ENCODE results near the gene COQ9.

COQ9 gene

DNA sequence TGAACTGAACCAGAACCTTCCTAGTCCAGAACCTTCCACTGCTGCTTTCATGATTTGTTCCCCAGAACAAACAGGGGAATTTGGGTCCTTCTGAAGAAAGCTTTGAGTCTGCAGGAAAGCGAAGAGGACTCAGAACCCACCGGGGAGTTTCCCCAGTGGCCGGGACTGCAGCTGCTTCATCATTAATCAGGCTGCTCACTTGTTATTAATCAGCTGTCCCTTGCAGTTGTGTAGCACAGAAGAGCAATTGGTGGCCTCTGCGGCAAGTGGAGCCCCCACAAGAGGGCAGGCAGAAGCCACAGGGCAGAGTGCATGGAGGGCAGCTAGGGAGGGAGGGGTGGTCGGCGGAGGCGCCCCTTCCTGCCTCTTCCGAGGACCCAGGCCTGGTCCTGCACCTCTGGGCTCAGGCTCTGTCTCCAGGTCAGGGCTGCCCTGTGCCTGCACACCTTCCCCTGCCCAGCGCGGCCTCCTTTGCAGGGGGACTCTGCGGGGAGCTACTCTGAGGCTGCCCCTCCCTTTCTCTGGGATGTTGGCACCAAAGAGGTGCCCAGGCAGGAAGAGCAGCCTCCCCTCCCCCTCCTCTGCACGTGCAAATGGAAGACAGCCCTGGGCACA is 35.8 kb upstream of the COQ9 start:
- no peak for TF ChIP-seq EZH2phosphoT487 (IDR thresholded peaks at IDR 0.05; ENCODE audit: borderline replicate concordance)
- TF ChIP-seq, protein P1, sequence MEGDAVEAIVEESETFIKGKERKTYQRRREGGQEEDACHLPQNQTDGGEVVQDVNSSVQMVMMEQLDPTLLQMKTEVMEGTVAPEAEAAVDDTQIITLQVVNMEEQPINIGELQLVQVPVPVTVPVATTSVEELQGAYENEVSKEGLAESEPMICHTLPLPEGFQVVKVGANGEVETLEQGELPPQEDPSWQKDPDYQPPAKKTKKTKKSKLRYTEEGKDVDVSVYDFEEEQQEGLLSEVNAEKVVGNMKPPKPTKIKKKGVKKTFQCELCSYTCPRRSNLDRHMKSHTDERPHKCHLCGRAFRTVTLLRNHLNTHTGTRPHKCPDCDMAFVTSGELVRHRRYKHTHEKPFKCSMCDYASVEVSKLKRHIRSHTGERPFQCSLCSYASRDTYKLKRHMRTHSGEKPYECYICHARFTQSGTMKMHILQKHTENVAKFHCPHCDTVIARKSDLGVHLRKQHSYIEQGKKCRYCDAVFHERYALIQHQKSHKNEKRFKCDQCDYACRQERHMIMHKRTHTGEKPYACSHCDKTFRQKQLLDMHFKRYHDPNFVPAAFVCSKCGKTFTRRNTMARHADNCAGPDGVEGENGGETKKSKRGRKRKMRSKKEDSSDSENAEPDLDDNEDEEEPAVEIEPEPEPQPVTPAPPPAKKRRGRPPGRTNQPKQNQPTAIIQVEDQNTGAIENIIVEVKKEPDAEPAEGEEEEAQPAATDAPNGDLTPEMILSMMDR (conservative IDR thresholded peaks at IDR 0.05; ENCODE audit: low read length) = no peak
- Histone ChIP-seq H3K27me3 (ENCODE audit: insufficient read depth, low read length, poor library complexity, severe bottlenecking) (no peaks in the 10 kb centered on the region), H2AFZ (ENCODE audit: low read length) (no peak overlapping the region), H4K20me1 (ENCODE audit: insufficient read depth, low read length, poor library complexity, severe bottlenecking) (no peaks in the 10 kb centered on the region), H3K9me3 (ENCODE audit: insufficient read depth, low read depth, low read length) (no peaks in the 10 kb centered on the region), H3K4me1 (ENCODE audit: insufficient read depth, low read length, poor library complexity, severe bottlenecking) (peaks cover 6% of the 10 kb centered on the region), H3K9ac (ENCODE audit: low read depth, low read length, poor library complexity, severe bottlenecking) (no peak overlapping the region), H3K4me3 (ENCODE audit: low read length, poor library complexity, severe bottlenecking) (no peak overlapping the region), H3K79me2 (ENCODE audit: insufficient read depth, low read length) (no peaks in the 10 kb centered on the region), H3K36me3 (ENCODE audit: insufficient read depth, low read length) (no peaks in the 10 kb centered on the region), H3K9me2 (replicated peaks; ENCODE audit: low read depth, low read length) (no peaks in the 10 kb centered on the region), H3K4me2 (ENCODE audit: low read depth, low read length, poor library complexity, severe bottlenecking) (no peak overlapping the region), H3F3A (ENCODE audit: low read depth) (no peaks in the 10 kb centered on the region)

GRCh38 chr16:57412584-57412983 is 34.7 kb upstream of the COQ9 start:
- Histone ChIP-seq H3K79me2 (ENCODE audit: insufficient read depth, low read length) (no peaks in the 10 kb centered on the region), H3K27me3 (ENCODE audit: insufficient read depth, low read length, poor library complexity, severe bottlenecking) (no peaks in the 10 kb centered on the region), H3K4me3 (ENCODE audit: low read length, poor library complexity, severe bottlenecking) (no peak overlapping the region), H3K4me2 (ENCODE audit: low read depth, low read length, poor library complexity, severe bottlenecking) (no peak overlapping the region), H3K9me2 (replicated peaks; ENCODE audit: low read depth, low read length) (no peaks in the 10 kb centered on the region), H3F3A (ENCODE audit: low read depth) (no peaks in the 10 kb centered on the region), H3K4me1 (ENCODE audit: insufficient read depth, low read length, poor library complexity, severe bottlenecking) (peaks cover 10% of the 10 kb centered on the region), H3K36me3 (ENCODE audit: insufficient read depth, low read length) (no peaks in the 10 kb centered on the region), H2AFZ (ENCODE audit: low read length) (no peak overlapping the region), H4K20me1 (ENCODE audit: insufficient read depth, low read length, poor library complexity, severe bottlenecking) (no peaks in the 10 kb centered on the region), H3K9ac (ENCODE audit: low read depth, low read length, poor library complexity, severe bottlenecking) (no peak overlapping the region), H3K9me3 (ENCODE audit: insufficient read depth, low read depth, low read length) (no peaks in the 10 kb centered on the region)
- TF ChIP-seq, protein P1 (conservative IDR thresholded peaks at IDR 0.05; ENCODE audit: low read length) = no peak
- TF ChIP-seq EZH2phosphoT487 (IDR thresholded peaks at IDR 0.05; ENCODE audit: borderline replicate concordance) = no peak

DNA sequence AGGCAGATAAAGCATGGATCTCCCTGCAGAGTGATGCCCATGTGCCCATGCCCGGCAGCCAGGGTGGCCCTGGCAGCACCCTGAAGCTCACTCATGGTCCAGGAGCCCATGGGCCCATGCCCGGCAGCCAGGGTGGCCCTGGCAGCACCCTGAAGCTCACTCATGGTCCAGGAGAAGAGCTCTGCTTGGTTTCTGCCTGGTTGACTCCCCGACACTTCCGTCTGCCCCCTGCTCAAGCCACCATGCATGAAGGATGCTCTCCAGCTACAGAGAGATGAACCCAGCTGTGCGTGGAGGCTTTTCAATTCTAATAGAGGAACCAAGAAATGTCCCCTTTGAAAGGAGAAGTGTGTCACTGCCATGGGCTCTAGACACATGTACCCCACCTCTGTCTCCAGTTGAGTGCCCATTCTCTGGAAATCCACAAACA is 34.0 kb upstream of the COQ9 start:
- Histone ChIP-seq H3K27me3 (ENCODE audit: insufficient read depth, low read length, poor library complexity, severe bottlenecking) (no peaks in the 10 kb centered on the region), H3K9ac (ENCODE audit: low read depth, low read length, poor library complexity, severe bottlenecking) (no peak overlapping the region), H3K36me3 (ENCODE audit: insufficient read depth, low read length) (no peaks in the 10 kb centered on the region), H4K20me1 (ENCODE audit: insufficient read depth, low read length, poor library complexity, severe bottlenecking) (no peaks in the 10 kb centered on the region), H3K4me1 (ENCODE audit: insufficient read depth, low read length, poor library complexity, severe bottlenecking) (peaks cover 10% of the 10 kb centered on the region), H3K9me3 (ENCODE audit: insufficient read depth, low read depth, low read length) (no peaks in the 10 kb centered on the region), H2AFZ (ENCODE audit: low read length) (no peak overlapping the region), H3K4me3 (ENCODE audit: low read length, poor library complexity, severe bottlenecking) (no peak overlapping the region), H3K79me2 (ENCODE audit: insufficient read depth, low read length) (no peaks in the 10 kb centered on the region), H3K9me2 (replicated peaks; ENCODE audit: low read depth, low read length) (no peaks in the 10 kb centered on the region), H3F3A (ENCODE audit: low read depth) (no peaks in the 10 kb centered on the region), H3K4me2 (ENCODE audit: low read depth, low read length, poor library complexity, severe bottlenecking) (no peak overlapping the region)
- TF ChIP-seq, protein P1 (conservative IDR thresholded peaks at IDR 0.05; ENCODE audit: low read length) = no peak
- TF ChIP-seq EZH2phosphoT487 (IDR thresholded peaks at IDR 0.05; ENCODE audit: borderline replicate concordance) = no peak
